Urinary bladder (tissue), 4 donors: ENCODE results near the gene ZDHHC14. TPM values are rescaled to one million over a fixed set of nuclear protein-coding genes. Genes with fewer than 3 reads are reported as not detected.
A peak's percentile ranks its signal among the peaks of the same experiment; 100 is the strongest.

Experiments
- DNase-seq: peaks from one replicate; pipeline ENCODE4 v3.0.0-alpha.2; 2015; ENCODE audit errors: extremely low spot score
- H3K27ac ChIP-seq: one replicate; pipeline ENCODE4 v1.5.1; 2013; ENCODE audit warnings: low read depth, mild to moderate bottlenecking, moderate library complexity
- H3K36me3 ChIP-seq: one replicate; pipeline ENCODE4 v1.6.1; 2013; ENCODE audit warnings: mild to moderate bottlenecking, moderate library complexity; ENCODE audit not compliant: insufficient read depth
- H3K4me1 ChIP-seq: one replicate; pipeline ENCODE4 v1.6.1; 2013; ENCODE audit warnings: mild to moderate bottlenecking, moderate library complexity; ENCODE audit not compliant: insufficient read depth
- H3K4me3 ChIP-seq: one replicate; pipeline ENCODE4 v1.5.1; 2013; ENCODE audit warnings: low read depth, low read length
- WGBS: extraction: QIAGEN DNeasy Blood & Tissue Kit; methylation state at CpG from one replicate; pipeline ENCODE4 v1.1.7; 2013; 5-methylcytosine and 5-hydroxymethylcytosine counted together
- polyA plus RNA-seq: library from polyadenylated mRNA; stranded (reverse); fragments of 200-250 nt; gene quantifications from one replicate; pipeline ENCODE4 v1.2.3, GENCODE V29; 2013
- total RNA-seq: library from RNA; depleted of rRNA; stranded (reverse); fragments of >200 nt; gene quantifications from one replicate; pipeline ENCODE4 v1.2.3, GENCODE V29; 2014
- donor health status: healthy with polysubstance abuse.
- donor health status: healthy.

Gene ZDHHC14
- total and polyA plus RNA-seq, 2 donors = 9.6 to 10.2 TPM

GRCh38 chr6:157593596-157593995, 212.6 kb downstream of the ZDHHC14 start:
- H3K4me3 ChIP-seq = no peak overlapping the region
- no peaks in the 10 kb centered on the region for H3K36me3 ChIP-seq
- 86% methylated on average over 8 of the region's 8 CpGs for WGBS
- no peak overlapping the region for H3K27ac ChIP-seq
- H3K4me1 ChIP-seq = no peaks in the 10 kb centered on the region
- no peak for DNase-seq

- no peak for DNase-seq
Measured at GRCh38 chr6:157594292-157594691, 213.3 kb downstream of the ZDHHC14 start.

GRCh38 chr6:157595768-157596167, 214.8 kb downstream of the ZDHHC14 start:
- no peaks in the 10 kb centered on the region for H3K4me1 ChIP-seq
- 96% methylated on average over 8 of the region's 8 CpGs for WGBS
- no peaks in the 10 kb centered on the region for H3K36me3 ChIP-seq
- no peak for DNase-seq
- H3K4me3 ChIP-seq = no peak overlapping the region
- H3K27ac ChIP-seq = no peak overlapping the region

More at GRCh38 chr6:157594292-157594691, 213.3 kb downstream of the ZDHHC14 start:
- 96% methylated on average over 7 of the region's 7 CpGs for WGBS
- H3K4me3 ChIP-seq = no peak overlapping the region
- no peaks in the 10 kb centered on the region for H3K36me3 ChIP-seq
- no peak overlapping the region for H3K27ac ChIP-seq
- H3K4me1 ChIP-seq = no peaks in the 10 kb centered on the region

GRCh38 chr6:157596461-157596860, 215.5 kb downstream of the ZDHHC14 start:
- Histone ChIP-seq H3K4me1 (no peaks in the 10 kb centered on the region), H3K4me3 (no peak overlapping the region), H3K36me3 (no peaks in the 10 kb centered on the region), H3K27ac (no peak overlapping the region)
- no peak for DNase-seq
- 73% methylated on average over 6 of the region's 6 CpGs for WGBS

- 51% methylated on average over 15 of the region's 15 CpGs for WGBS
- Histone ChIP-seq H3K36me3 (no peaks in the 10 kb centered on the region), H3K4me3 (no peak overlapping the region), H3K4me1 (no peaks in the 10 kb centered on the region), H3K27ac (no peak overlapping the region)
- no peak for DNase-seq
Measured at GRCh38 chr6:157596886-157597285, 215.9 kb downstream of the ZDHHC14 start.

- Histone ChIP-seq H3K4me1 (no peaks in the 10 kb centered on the region), H3K36me3 (no peaks in the 10 kb centered on the region), H3K4me3 (no peak overlapping the region), H3K27ac (peak overlapping the region; percentile 30)
- 29% methylated on average over 9 of the region's 9 CpGs for WGBS
- DNase-seq = peak; percentile 82
Measured at GRCh38 chr6:157597461-157598312, 216.7 kb downstream of the ZDHHC14 start.

- DNase-seq = no peak
Measured at GRCh38 chr6:157599191-157599590, 218.2 kb downstream of the ZDHHC14 start.

GRCh38 chr6:157600807-157601206, 219.8 kb downstream of the ZDHHC14 start:
- Histone ChIP-seq H3K4me1 (no peaks in the 10 kb centered on the region), H3K36me3 (no peaks in the 10 kb centered on the region), H3K27ac (no peak overlapping the region), H3K4me3 (no peak overlapping the region)
- DNase-seq = no peak
- WGBS = 94% methylated on average over 15 of the region's 15 CpGs

More at GRCh38 chr6:157599191-157599590, 218.2 kb downstream of the ZDHHC14 start:
- Histone ChIP-seq H3K27ac (no peak overlapping the region), H3K4me3 (no peak overlapping the region), H3K4me1 (no peaks in the 10 kb centered on the region), H3K36me3 (no peaks in the 10 kb centered on the region)
- 93% methylated on average over 12 of the region's 12 CpGs for WGBS

GRCh38 chr6:157602521-157603295, 221.7 kb downstream of the ZDHHC14 start:
- Histone ChIP-seq H3K4me1 (no peaks in the 10 kb centered on the region), H3K36me3 (no peaks in the 10 kb centered on the region), H3K4me3 (no peak overlapping the region), H3K27ac (no peak overlapping the region)
- DNase-seq = no peak
- WGBS = 95% methylated on average over 18 of the region's 18 CpGs

GRCh38 chr6:157603314-157603940, 222.4 kb downstream of the ZDHHC14 start:
- 91% methylated on average over 13 of the region's 13 CpGs for WGBS

GRCh38 chr6:157603971-157604370, 223.0 kb downstream of the ZDHHC14 start:
- WGBS = 97% methylated on average over 5 of the region's 5 CpGs
- no peak for DNase-seq
- Histone ChIP-seq H3K4me1 (no peaks in the 10 kb centered on the region), H3K36me3 (no peaks in the 10 kb centered on the region), H3K4me3 (no peak overlapping the region), H3K27ac (no peak overlapping the region)

More at GRCh38 chr6:157603314-157603940, 222.4 kb downstream of the ZDHHC14 start:
- no peak for DNase-seq
- Histone ChIP-seq H3K27ac (no peak overlapping the region), H3K4me1 (no peaks in the 10 kb centered on the region), H3K36me3 (no peaks in the 10 kb centered on the region), H3K4me3 (no peak overlapping the region)

- H3K36me3 ChIP-seq = no peaks in the 10 kb centered on the region
- no peak overlapping the region for H3K4me3 ChIP-seq
- WGBS = 57% methylated on average over 2 of the region's 2 CpGs
- DNase-seq = no peak
- H3K4me1 ChIP-seq = no peaks in the 10 kb centered on the region
- H3K27ac ChIP-seq = no peak overlapping the region
Measured at GRCh38 chr6:157604816-157605215, 223.8 kb downstream of the ZDHHC14 start.

- WGBS = 90% methylated on average over 8 of the region's 8 CpGs
- no peaks in the 10 kb centered on the region for H3K4me1 ChIP-seq
- H3K4me3 ChIP-seq = no peak overlapping the region
- H3K36me3 ChIP-seq = no peaks in the 10 kb centered on the region
- DNase-seq = no peak
- no peak overlapping the region for H3K27ac ChIP-seq
Measured at GRCh38 chr6:157605484-157605883, 224.5 kb downstream of the ZDHHC14 start.
